Bronchial epithelial cell (primary cell): Measurements from ENCODE around the gene PRMT3. TPM values are rescaled to one million over a fixed set of nuclear protein-coding genes. Genes with fewer than 3 reads are reported as not detected.

Experiments used
- DNase-seq: peaks from one replicate; pipeline ENCODE4 v3.0.0-alpha.2; 2010; ENCODE audit warnings: low read depth
- FAIRE-seq: peaks from 2 replicates; lab custom pipeline; 2011; peaks lifted over from hg19 to GRCh38; lab: Jason Lieb, UNC
- H3K27me3 ChIP-seq: 2 replicates; pipeline ENCODE4 v1.5.1; 2011; ENCODE audit warnings: low read length; ENCODE audit not compliant: control insufficient read depth, insufficient read depth
- H3K36me3 ChIP-seq: 2 replicates; pipeline ENCODE4 v1.5.1; 2011; ENCODE audit warnings: low read length; ENCODE audit not compliant: control insufficient read depth, insufficient read depth
- H3K4me3 ChIP-seq: 2 replicates; pipeline ENCODE4 v1.5.1; 2011; ENCODE audit warnings: mild to moderate bottlenecking, low read depth, low read length, control low read depth
- total RNA-seq: library from RNA; depleted of rRNA; stranded (reverse); fragments of >200 nt; gene quantifications from 2 replicates; pipeline ENCODE4 v1.2.1, GENCODE V29; 2014
- TF ChIP-seq, protein P1 (sequence below): IDR thresholded peaks from 2 replicates; pipeline ENCODE4 v1.5.1; 2011; ENCODE audit warnings: mild to moderate bottlenecking, moderate library complexity, low read length, control low read depth, inconsistent platforms; ENCODE audit not compliant: insufficient read depth, severe bottlenecking

The PRMT3 gene
- total RNA-seq, 1 donor from 2014 or later = 26.9 TPM

- Histone ChIP-seq H3K36me3 (no peaks in the 10 kb centered on the region), H3K27me3 (no peaks in the 10 kb centered on the region), H3K4me3 (no peak overlapping the region)
- FAIRE-seq (no peak), DNase-seq (peak; percentile 61)
- TF ChIP-seq, protein P1, sequence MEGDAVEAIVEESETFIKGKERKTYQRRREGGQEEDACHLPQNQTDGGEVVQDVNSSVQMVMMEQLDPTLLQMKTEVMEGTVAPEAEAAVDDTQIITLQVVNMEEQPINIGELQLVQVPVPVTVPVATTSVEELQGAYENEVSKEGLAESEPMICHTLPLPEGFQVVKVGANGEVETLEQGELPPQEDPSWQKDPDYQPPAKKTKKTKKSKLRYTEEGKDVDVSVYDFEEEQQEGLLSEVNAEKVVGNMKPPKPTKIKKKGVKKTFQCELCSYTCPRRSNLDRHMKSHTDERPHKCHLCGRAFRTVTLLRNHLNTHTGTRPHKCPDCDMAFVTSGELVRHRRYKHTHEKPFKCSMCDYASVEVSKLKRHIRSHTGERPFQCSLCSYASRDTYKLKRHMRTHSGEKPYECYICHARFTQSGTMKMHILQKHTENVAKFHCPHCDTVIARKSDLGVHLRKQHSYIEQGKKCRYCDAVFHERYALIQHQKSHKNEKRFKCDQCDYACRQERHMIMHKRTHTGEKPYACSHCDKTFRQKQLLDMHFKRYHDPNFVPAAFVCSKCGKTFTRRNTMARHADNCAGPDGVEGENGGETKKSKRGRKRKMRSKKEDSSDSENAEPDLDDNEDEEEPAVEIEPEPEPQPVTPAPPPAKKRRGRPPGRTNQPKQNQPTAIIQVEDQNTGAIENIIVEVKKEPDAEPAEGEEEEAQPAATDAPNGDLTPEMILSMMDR = peak; percentile 72
These were observed 32.0 kb upstream of the PRMT3 start for GRCh38 chr11:20355221-20356219.

DNA sequence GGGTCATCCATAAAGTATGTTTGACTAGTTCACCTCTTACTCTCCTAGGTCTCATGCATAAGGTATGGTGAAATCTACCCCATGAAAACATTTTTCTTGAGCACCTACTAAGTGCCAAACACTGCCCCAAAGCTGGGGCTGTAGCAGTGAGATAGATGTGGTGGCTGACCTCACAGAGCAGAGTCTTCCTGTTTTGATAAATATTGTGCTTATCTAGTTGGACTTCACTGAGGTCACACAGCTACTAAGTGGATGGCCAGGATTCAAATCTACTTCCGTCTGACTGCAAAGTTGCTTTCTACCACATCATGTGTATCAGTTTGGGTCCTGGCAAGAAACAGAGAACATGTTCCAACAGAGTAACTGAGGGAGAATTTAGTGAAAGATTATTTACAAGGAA is 30.4 kb upstream of the PRMT3 start:
- FAIRE-seq (no peak), DNase-seq (peak; percentile 20)
- no peaks in the 10 kb centered on the region for H3K36me3 ChIP-seq
- TF ChIP-seq, protein P1 = no peak
- no peaks in the 10 kb centered on the region for H3K27me3 ChIP-seq
- H3K4me3 ChIP-seq = no peak overlapping the region

DNA sequence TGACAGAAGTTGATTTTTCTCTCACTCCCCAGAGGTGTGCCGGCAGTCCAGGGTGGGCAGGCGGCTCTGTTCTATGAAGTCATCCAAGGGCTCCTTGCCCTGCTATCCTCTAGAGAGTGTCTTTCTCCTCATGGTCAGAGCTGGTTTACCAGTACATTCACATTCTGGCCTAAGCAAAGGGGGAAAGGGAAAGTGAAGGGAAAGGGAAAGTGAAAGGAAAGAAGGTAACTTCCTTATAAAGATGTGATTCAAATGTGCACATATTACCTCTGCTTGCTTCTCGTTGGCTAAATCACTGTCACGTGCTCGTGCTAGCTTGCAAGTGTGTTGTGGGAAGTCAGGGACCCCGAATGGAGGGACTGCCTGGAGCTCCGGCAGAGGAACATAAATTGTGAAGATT is 26.9 kb upstream of the PRMT3 start:
- H3K4me3 ChIP-seq = no peak overlapping the region
- no peaks in the 10 kb centered on the region for H3K27me3 ChIP-seq
- no peaks in the 10 kb centered on the region for H3K36me3 ChIP-seq
- TF ChIP-seq, protein P1 = no peak
- DNase-seq (peak; percentile 30), FAIRE-seq (no peak)

GRCh38 chr11:20362481-20362880 is 25.0 kb upstream of the PRMT3 start:
- Histone ChIP-seq H3K4me3 (no peak overlapping the region), H3K27me3 (no peaks in the 10 kb centered on the region), H3K36me3 (no peaks in the 10 kb centered on the region)
- FAIRE-seq = no peak
- TF ChIP-seq, protein P1 = no peak
- DNase-seq = no peak

DNA sequence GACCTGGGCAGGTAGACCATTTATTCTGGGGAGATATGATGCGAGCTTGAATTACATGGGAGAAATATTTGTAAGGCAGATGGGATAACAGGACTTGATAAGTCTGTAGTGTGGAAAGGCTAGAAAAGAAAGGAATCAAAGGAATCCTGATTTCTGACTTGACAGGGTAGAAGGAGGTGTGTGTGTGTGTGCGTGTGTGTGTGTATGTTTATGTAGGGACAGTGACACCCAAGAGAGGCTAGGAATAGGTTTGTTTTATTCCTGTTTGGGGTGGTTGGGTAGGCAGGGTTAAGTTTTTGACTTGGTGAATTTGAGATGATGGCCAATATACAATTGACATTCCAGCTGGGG is 24.4 kb upstream of the PRMT3 start:
- FAIRE-seq = no peak
- Histone ChIP-seq H3K36me3 (no peaks in the 10 kb centered on the region), H3K27me3 (no peaks in the 10 kb centered on the region), H3K4me3 (peak overlapping the region; percentile 58)
- DNase-seq = no peak
- TF ChIP-seq, protein P1 = no peak
